ENCODE results near the gene EHBP1. TPM values are rescaled to one million over a fixed set of nuclear protein-coding genes. Genes with fewer than 3 reads are reported as not detected.

EHBP1 gene
- total RNA-seq, 2 experiments from 2014 or later: 21.4 to 22.3 TPM

DNA sequence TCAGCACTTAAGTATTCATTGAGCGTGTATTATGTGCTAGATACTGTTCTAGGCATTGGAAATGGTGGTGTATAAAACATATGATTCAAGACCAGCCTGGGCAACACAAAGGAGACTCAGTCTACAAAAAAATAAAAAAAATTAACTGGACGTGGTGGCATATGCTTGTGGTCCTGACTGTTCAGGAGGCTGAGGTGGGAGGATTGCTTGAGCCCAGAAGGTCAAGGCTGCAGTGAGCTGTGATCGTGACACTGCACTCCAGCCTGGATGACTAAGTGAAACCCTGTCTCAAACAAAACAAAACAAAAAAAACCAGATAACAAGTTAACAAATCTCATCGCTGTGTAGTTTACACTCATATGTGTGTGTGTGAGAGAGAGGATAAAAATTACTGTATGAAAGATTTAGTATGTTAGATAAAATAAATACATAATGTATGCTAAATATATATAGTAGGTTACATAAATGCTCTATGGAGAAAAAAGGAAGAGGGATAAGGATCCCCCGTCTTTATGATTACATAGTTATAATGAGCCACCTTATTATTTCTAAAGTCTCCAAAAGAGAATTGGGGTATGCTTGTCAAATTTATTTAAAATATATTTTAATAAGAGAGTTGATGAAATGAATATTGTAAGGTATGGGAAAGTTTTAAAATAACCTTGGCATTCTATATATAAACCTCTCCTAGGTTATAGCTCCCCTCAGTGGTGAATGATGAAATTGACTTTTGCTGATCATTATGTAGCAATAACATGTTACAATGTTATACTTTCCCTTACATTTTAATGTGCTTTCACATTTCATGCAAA lies 69.2 kb downstream of the EHBP1 start:
- no peaks in the 10 kb centered on the region for H3K27me3 Mint-ChIP-seq
- H3K27ac Mint-ChIP-seq: no peak overlapping the region
- intact Hi-C loops (cut with DNase I, micrococcal nuclease): loop anchor here (1.0 to 10.0 kb wide), 4 partner anchors 317 to 857 kb away; no protein-coding TSS in a partner anchor
- no peaks in the 10 kb centered on the region for H3K9me3 Mint-ChIP-seq
- H3K27me3 ChIP-seq (ENCODE audit: control insufficient read depth in 1 of 2, insufficient read depth in 2 of 2, low read length in 2 of 2): no peaks in the 10 kb centered on the region
- H3K4me1 Mint-ChIP-seq (ENCODE audit: low read depth): no peaks in the 10 kb centered on the region
- ChIA-PET CTCF (interaction anchor here (0.6 to 2.1 kb wide), 8 partner anchors 10 to 781 kb away, joined by 3 to 18 read pairs (median 4); no protein-coding TSS in a partner anchor), POLR2A (interaction anchor here (1.2 kb wide), 1 partner anchor 318 kb away, joined by 4 read pairs; no protein-coding TSS in a partner anchor)
- TF ChIP-seq, protein P1, sequence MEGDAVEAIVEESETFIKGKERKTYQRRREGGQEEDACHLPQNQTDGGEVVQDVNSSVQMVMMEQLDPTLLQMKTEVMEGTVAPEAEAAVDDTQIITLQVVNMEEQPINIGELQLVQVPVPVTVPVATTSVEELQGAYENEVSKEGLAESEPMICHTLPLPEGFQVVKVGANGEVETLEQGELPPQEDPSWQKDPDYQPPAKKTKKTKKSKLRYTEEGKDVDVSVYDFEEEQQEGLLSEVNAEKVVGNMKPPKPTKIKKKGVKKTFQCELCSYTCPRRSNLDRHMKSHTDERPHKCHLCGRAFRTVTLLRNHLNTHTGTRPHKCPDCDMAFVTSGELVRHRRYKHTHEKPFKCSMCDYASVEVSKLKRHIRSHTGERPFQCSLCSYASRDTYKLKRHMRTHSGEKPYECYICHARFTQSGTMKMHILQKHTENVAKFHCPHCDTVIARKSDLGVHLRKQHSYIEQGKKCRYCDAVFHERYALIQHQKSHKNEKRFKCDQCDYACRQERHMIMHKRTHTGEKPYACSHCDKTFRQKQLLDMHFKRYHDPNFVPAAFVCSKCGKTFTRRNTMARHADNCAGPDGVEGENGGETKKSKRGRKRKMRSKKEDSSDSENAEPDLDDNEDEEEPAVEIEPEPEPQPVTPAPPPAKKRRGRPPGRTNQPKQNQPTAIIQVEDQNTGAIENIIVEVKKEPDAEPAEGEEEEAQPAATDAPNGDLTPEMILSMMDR (IDR thresholded peaks at IDR 0.05): peak; percentile 79
- H3K27ac ChIP-seq (ENCODE audit: low read depth in 1 of 2, low read length in 2 of 2): no peak overlapping the region
- no peak overlapping the region for H3K4me3 ChIP-seq (ENCODE audit: low read length)
- H3K4me1 ChIP-seq (ENCODE audit: insufficient read depth, low read length): no peaks in the 10 kb centered on the region
- H3K4me3 Mint-ChIP-seq: no peak overlapping the region
- no peaks in the 10 kb centered on the region for H3K36me3 ChIP-seq (ENCODE audit: insufficient read depth, low read length)
- ATAC-seq (ENCODE audit: poor library complexity) (no peak), DNase-seq (peak in 3 of 14 experiments; percentile 50 to 58 (median 53))
- no peaks in the 10 kb centered on the region for H3K36me3 Mint-ChIP-seq (ENCODE audit: low read depth)
- H3K9me3 ChIP-seq (ENCODE audit: control insufficient read depth in 1 of 2, insufficient read depth in 1 of 2, low read length in 2 of 2): no peaks in the 10 kb centered on the region

GRCh38 chr2:62775367-62775668 lies 69.8 kb downstream of the EHBP1 start:
- no peaks in the 10 kb centered on the region for H3K4me1 ChIP-seq (ENCODE audit: insufficient read depth, low read length)
- TF ChIP-seq, protein P1 (IDR thresholded peaks at IDR 0.05): peak; percentile 47
- Mint-ChIP-seq H3K4me1 (ENCODE audit: low read depth) (no peaks in the 10 kb centered on the region), H3K27me3 (no peaks in the 10 kb centered on the region), H3K9me3 (no peaks in the 10 kb centered on the region), H3K4me3 (no peak overlapping the region), H3K27ac (no peak overlapping the region), H3K36me3 (ENCODE audit: low read depth) (no peaks in the 10 kb centered on the region)
- no peaks in the 10 kb centered on the region for H3K9me3 ChIP-seq (ENCODE audit: control insufficient read depth in 1 of 2, insufficient read depth in 1 of 2, low read length in 2 of 2)
- no peak overlapping the region for H3K4me3 ChIP-seq (ENCODE audit: low read length)
- CTCF ChIA-PET: interaction anchor here (0.6 to 2.1 kb wide), 8 partner anchors 10 to 782 kb away, joined by 3 to 18 read pairs (median 4); no protein-coding TSS in a partner anchor
- no peaks in the 10 kb centered on the region for H3K27me3 ChIP-seq (ENCODE audit: control insufficient read depth in 1 of 2, insufficient read depth in 2 of 2, low read length in 2 of 2)
- DNase-seq: no peak
- H3K27ac ChIP-seq (ENCODE audit: low read depth in 1 of 2, low read length in 2 of 2): no peak overlapping the region
- no peak for ATAC-seq (ENCODE audit: poor library complexity)
- intact Hi-C loops (cut with DNase I, micrococcal nuclease): loop anchor here (1.0 to 10.0 kb wide), 4 partner anchors 318 to 858 kb away; no protein-coding TSS in a partner anchor
- no peaks in the 10 kb centered on the region for H3K36me3 ChIP-seq (ENCODE audit: insufficient read depth, low read length)
- POLR2A ChIA-PET: interaction anchor here (1.2 kb wide), 1 partner anchor 318 kb away, joined by 4 read pairs; no protein-coding TSS in a partner anchor

GRCh38 chr2:62783679-62784078 lies 78.2 kb downstream of the EHBP1 start:
- H3K36me3 Mint-ChIP-seq (ENCODE audit: low read depth): peaks cover 6% of the 10 kb centered on the region
- H3K27me3 Mint-ChIP-seq: no peaks in the 10 kb centered on the region
- no peaks in the 10 kb centered on the region for H3K4me1 Mint-ChIP-seq (ENCODE audit: low read depth)
- peaks cover 0 to 8% of the 10 kb centered on the region in 2 experiments for H3K9me3 ChIP-seq (ENCODE audit: control insufficient read depth in 1 of 2, insufficient read depth in 1 of 2, low read length in 2 of 2)
- H3K27ac ChIP-seq (ENCODE audit: low read depth in 1 of 2, low read length in 2 of 2): no peak overlapping the region
- CTCF ChIA-PET: no interaction called here
- H3K4me3 ChIP-seq (ENCODE audit: low read length): no peak overlapping the region
- H3K9me3 Mint-ChIP-seq: peaks cover 3% of the 10 kb centered on the region
- DNase-seq: no peak
- intact Hi-C loops (cut with DNase I, micrococcal nuclease): loop anchor here in 1 of 2 experiments (10.0 kb wide), 1 partner anchor 641 kb away; no protein-coding TSS in a partner anchor
- POLR2A ChIA-PET: no interaction called here
- H3K36me3 ChIP-seq (ENCODE audit: insufficient read depth, low read length): no peaks in the 10 kb centered on the region
- H3K4me1 ChIP-seq (ENCODE audit: insufficient read depth, low read length): no peaks in the 10 kb centered on the region
- TF ChIP-seq, protein P1 (IDR thresholded peaks at IDR 0.05): no peak
- no peak for ATAC-seq (ENCODE audit: poor library complexity)
- no peak overlapping the region for H3K27ac Mint-ChIP-seq
- no peak overlapping the region for H3K4me3 Mint-ChIP-seq
- no peaks in the 10 kb centered on the region for H3K27me3 ChIP-seq (ENCODE audit: control insufficient read depth in 1 of 2, insufficient read depth in 2 of 2, low read length in 2 of 2)

All from CD4-positive, alpha-beta T cell (primary cell).